Activated CD8-positive, alpha-beta memory T cell treated with anti-CD3 and anti-CD28 coated beads, Interleukin-2, amount 50 U/mL, for 1 hour (primary cell): ENCODE results near the gene ASTE1.
"Not testable (repeated sequence)": the region's sequence is repeated elsewhere in the genome, so short reads cannot be mapped to it uniquely, and the experiment has no call there.

Source experiments
- DNase-seq: peaks from one replicate; pipeline ENCODE4 v3.0.0-alpha.2; 2020; ENCODE audit errors: extremely low read depth

ASTE1 gene

DNA sequence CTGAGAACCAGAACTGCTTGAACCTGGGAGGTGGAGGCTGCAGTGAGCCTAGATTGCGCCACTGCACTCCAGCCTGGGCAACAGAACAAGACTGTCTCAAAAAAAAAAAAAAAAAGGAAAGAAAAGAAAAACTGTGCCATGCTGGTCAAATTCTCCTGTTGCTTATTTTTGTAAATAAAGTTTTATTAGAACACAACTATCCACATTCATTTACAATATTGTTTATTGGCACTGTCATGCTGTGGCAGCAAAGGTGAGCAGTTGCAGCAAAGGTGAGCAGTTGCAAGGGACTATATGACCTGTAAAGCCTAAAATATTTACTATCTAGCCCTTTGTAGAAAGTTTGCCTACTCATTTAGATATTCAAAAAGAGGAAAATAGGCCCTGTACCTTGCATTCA is 18.3 kb downstream of the ASTE1 start:
- DNase-seq, result no peak

GRCh38 chr3:131007782-131008181 is 18.8 kb downstream of the ASTE1 start:
- DNase-seq, result no peak

- no peak for DNase-seq
Observed at GRCh38 chr3:131007256-131007655, 19.4 kb downstream of the ASTE1 start.

DNA sequence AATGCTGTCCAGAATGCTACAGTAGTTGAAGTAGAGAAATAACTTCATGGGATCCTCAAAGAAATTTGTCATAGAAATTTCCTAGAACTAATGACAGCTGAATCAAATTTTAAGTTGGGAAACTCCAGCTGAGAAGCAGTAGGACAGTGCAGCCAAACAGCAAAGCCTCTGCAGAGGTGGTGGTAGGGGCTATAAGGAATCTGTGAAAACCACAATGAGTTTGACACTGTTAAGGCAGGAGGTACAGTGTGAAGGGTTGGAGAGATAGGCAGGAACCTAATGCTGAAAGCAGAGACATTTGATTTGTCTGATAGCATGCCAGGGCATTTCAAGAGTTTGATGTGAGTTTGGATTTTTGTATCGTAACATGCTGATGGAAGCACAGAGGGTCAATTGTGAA is 22.0 kb downstream of the ASTE1 start:
- DNase-seq, result no peak

- no peak for DNase-seq
Observed at GRCh38 chr3:131001071-131001470, 25.6 kb downstream of the ASTE1 start.

DNA sequence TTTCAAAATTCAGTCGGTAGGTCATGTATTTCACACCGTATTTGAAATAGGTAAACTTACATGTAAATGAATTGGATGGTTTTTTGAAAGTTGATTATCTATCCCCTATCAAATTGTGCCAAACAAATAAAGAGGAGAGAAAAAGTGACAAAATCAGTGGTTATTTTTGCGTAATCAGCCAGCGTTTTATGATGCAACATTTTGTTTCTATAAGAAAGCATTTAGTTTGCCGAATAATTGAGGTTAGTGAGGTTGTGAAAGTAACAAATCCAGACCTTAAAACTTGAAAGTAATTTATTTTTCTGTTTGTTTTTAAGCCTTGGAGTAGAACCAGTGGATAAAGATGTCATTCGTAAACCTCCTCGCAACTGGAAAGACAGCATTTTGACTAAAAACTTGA is 29.3 kb downstream of the ASTE1 start:
- no peak for DNase-seq

- DNase-seq, result no peak
Observed at GRCh38 chr3:130992344-130992743, 34.3 kb downstream of the ASTE1 start.

- no peak for DNase-seq
Observed at GRCh38 chr3:130991126-130991525, 35.5 kb downstream of the ASTE1 start.

GRCh38 chr3:130990282-130990681 is 36.3 kb downstream of the ASTE1 start:
- DNase-seq, result no peak

- no peak for DNase-seq
Observed at GRCh38 chr3:130981469-130981868, 45.2 kb downstream of the ASTE1 start.

- no peak for DNase-seq
Observed at GRCh38 chr3:130979117-130979516, 47.5 kb downstream of the ASTE1 start.

DNA sequence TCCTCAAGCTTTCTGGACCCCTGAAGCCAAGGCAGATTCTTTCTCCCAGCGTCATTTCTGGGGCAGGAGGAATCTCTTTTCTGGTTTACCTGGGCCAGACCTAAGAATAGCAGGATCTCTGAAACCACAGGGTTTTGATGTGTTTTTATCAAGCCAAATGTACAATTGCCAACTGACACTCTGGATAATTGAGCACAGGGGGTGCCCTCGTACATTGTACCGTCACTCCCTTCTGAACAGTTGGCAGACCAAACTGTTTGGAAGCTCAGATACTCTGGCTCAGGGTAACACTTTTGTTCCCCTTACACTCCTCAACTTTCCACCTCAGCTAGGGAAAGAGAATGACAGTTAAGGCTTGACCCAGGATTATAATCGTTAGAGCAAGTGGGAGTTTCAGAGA is 49.9 kb downstream of the ASTE1 start:
- no peak for DNase-seq

DNA sequence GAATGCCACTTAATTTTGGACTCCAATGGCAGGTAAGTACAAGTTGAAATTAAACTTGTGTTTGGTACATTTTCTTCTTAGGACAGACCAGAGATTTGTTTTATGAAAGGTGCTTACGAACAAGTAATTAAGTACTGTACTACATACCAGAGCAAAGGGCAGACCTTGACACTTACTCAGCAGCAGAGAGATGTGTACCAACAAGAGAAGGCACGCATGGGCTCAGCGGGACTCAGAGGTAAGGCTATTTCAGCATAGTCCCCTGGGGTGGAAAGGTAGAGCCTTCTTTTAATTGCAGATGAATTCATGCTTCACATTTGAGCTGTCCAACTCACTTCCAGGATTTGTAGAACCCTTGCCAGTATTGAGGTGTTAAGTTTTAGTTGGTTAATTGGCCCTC is 51.4 kb downstream of the ASTE1 start:
- DNase-seq, result no peak

GRCh38 chr3:130974201-130974600 is 52.4 kb downstream of the ASTE1 start:
- DNase-seq, result no peak

DNA sequence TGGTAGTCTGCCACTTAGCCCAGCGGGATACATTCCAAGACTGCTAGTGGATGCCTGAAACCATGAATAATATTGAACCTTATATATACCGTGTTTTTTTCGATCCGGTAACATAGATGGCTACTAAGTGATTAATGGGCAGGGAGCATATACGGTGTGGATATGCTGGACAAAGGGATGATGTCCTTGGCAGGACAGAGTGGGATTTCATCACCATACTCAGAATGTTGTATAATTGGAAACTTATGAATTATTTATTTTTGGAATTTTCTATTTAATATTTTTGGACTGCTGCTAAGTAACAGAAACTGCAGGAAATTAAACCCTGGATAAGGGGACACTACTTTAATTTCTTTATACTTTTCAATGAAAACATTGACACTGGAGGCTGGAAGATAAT is 53.2 kb downstream of the ASTE1 start:
- DNase-seq, result no peak

DNA sequence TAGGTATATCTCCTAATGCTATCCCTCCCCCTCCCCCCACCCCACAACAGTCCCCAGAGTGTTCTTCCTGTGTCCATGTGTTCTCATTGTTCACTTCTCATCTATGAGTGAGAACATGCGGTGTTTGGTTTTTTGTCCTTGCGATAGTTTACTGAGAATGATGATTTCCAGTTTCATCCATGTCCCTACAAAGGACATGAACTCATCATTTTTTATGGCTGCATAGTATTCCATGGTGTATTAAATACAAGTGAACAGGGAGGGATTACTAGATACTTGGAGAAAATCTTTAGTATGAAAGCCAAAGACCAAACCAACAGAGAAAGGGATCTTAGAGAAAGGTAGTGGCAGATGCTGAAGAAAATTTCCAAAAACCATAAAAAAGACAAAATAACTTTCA is 54.0 kb downstream of the ASTE1 start:
- not testable (repeated sequence) for DNase-seq

DNA sequence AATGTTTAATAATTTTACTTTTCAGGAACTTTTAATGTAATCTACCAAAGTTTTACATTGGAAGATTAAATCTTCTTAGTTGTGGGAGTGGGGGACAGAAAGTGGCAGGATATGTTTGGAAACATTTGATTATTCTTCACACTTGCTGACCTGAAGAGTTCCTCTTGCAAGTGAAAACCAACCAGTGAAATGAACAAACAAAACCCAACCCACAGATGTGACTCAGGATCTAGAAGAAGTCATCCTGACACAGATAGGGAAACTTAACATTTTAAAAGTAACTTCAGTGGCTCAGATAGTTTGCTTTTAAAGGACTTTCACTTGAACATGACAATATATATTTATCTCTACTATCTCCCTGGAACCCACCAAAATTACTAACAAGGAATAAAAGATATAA is 55.4 kb downstream of the ASTE1 start:
- no peak for DNase-seq

GRCh38 chr3:130969621-130970020 is 57.0 kb downstream of the ASTE1 start:
- no peak for DNase-seq

- no peak for DNase-seq
Observed at GRCh38 chr3:130968221-130968620, 58.4 kb downstream of the ASTE1 start.

GRCh38 chr3:130967281-130967680 is 59.3 kb downstream of the ASTE1 start:
- DNase-seq, result no peak

GRCh38 chr3:130963878-130964277 is 62.7 kb downstream of the ASTE1 start:
- no peak for DNase-seq
